ENCODE data around the gene OFD1.

OFD1 gene

GRCh38 chrX:13752646-13753045 lies 18.1 kb downstream of the OFD1 start:
- no peak for DNase-seq

- no peak for DNase-seq
Measured at GRCh38 chrX:13754765-13755164, 20.2 kb downstream of the OFD1 start.

GRCh38 chrX:13755254-13755653 lies 20.7 kb downstream of the OFD1 start:
- no peak for DNase-seq

GRCh38 chrX:13756381-13756780 lies 21.8 kb downstream of the OFD1 start:
- no peak for DNase-seq

- DNase-seq: no peak
Measured at GRCh38 chrX:13759152-13759718, 24.7 kb downstream of the OFD1 start.

GRCh38 chrX:13760426-13760825 lies 25.9 kb downstream of the OFD1 start:
- DNase-seq: no peak

- no peak for DNase-seq
Measured at GRCh38 chrX:13761606-13762414, 27.3 kb downstream of the OFD1 start.

GRCh38 chrX:13763489-13763888 lies 28.9 kb downstream of the OFD1 start:
- DNase-seq: no peak

- DNase-seq: no peak
Measured at GRCh38 chrX:13764281-13764680, 29.7 kb downstream of the OFD1 start.

GRCh38 chrX:13764765-13765164 lies 30.2 kb downstream of the OFD1 start:
- no peak for DNase-seq

- no peak for DNase-seq
Measured at GRCh38 chrX:13768939-13769338, 34.4 kb downstream of the OFD1 start.

- DNase-seq: no peak
Measured at GRCh38 chrX:13770013-13770535, 35.5 kb downstream of the OFD1 start.

GRCh38 chrX:13774696-13775095 lies 40.1 kb downstream of the OFD1 start:
- no peak for DNase-seq

GRCh38 chrX:13775837-13776236 lies 41.3 kb downstream of the OFD1 start:
- DNase-seq: no peak

- DNase-seq: no peak
Measured at GRCh38 chrX:13776387-13776786, 41.8 kb downstream of the OFD1 start.

GRCh38 chrX:13778916-13779315 lies 44.4 kb downstream of the OFD1 start:
- no peak for DNase-seq

- no peak for DNase-seq
Measured at GRCh38 chrX:13780868-13781427, 46.4 kb downstream of the OFD1 start.

- DNase-seq: no peak
Measured at GRCh38 chrX:13786048-13786447, 51.5 kb downstream of the OFD1 start.

- DNase-seq: no peak
Measured at GRCh38 chrX:13790206-13791131, 55.9 kb downstream of the OFD1 start.

GRCh38 chrX:13791145-13791544 lies 56.6 kb downstream of the OFD1 start:
- no peak for DNase-seq

GRCh38 chrX:13791559-13791958 lies 57.0 kb downstream of the OFD1 start:
- DNase-seq: no peak

GRCh38 chrX:13793897-13794296 lies 59.3 kb downstream of the OFD1 start:
- DNase-seq: no peak

- DNase-seq: no peak
Measured at GRCh38 chrX:13794417-13794816, 59.9 kb downstream of the OFD1 start.
